Osteoblast (primary cell): ENCODE data around the gene ADGRD1. TPM values are rescaled to one million over a fixed set of nuclear protein-coding genes. Genes with fewer than 3 reads are reported as not detected.

Experiments used
- DNase-seq: peaks from one replicate; pipeline ENCODE4 v3.0.0; 2011; ENCODE audit warnings: low spot score, mixed read lengths; ENCODE audit not compliant: insufficient read length; ENCODE audit errors: missing footprints
- H2AFZ ChIP-seq: 2 replicates; pipeline ENCODE4 v1.6.0; 2011; ENCODE audit warnings: mild to moderate bottlenecking, low read length
- H3K27ac ChIP-seq: 2 replicates; pipeline ENCODE4 v1.5.1; 2011; ENCODE audit warnings: mild to moderate bottlenecking, low read depth, low read length, moderate library complexity
- H3K27me3 ChIP-seq: 2 replicates; pipeline ENCODE4 v1.6.0; 2012; ENCODE audit warnings: mild to moderate bottlenecking, control low read depth, inconsistent platforms, low read length, moderate library complexity; ENCODE audit not compliant: insufficient read depth
- H3K36me3 ChIP-seq: 2 replicates; pipeline ENCODE4 v1.5.1; 2011; ENCODE audit warnings: mild to moderate bottlenecking, low read length, control low read depth, moderate library complexity; ENCODE audit not compliant: insufficient read depth
- H3K4me1 ChIP-seq: 2 replicates; pipeline ENCODE4 v1.5.1; 2011; ENCODE audit warnings: mild to moderate bottlenecking, low read length, control low read depth, moderate library complexity; ENCODE audit not compliant: insufficient read depth
- H3K4me2 ChIP-seq: 2 replicates; pipeline ENCODE4 v1.6.0; 2011; ENCODE audit warnings: mild to moderate bottlenecking, low read length; ENCODE audit not compliant: insufficient read depth
- H3K4me3 ChIP-seq: fragments of 200-600 bp; sonication (generic); 3 replicates; pipeline ENCODE4 v1.5.1; 2012; ENCODE audit warnings: mild to moderate bottlenecking, low read length, inconsistent platforms; ENCODE audit not compliant: insufficient read depth
- H3K79me2 ChIP-seq: 2 replicates; pipeline ENCODE4 v1.6.0; 2012; ENCODE audit warnings: mild to moderate bottlenecking, low read length, control low read depth, inconsistent platforms; ENCODE audit not compliant: insufficient read depth
- H3K9me3 ChIP-seq: 2 replicates; pipeline ENCODE4 v1.5.1; 2011; ENCODE audit warnings: low read depth, low read length, control low read depth
- H4K20me1 ChIP-seq: 2 replicates; pipeline ENCODE4 v1.6.0; 2012; ENCODE audit warnings: mild to moderate bottlenecking, low read length, control low read depth; ENCODE audit not compliant: insufficient read depth
- CTCF ChIP-seq: IDR thresholded peaks from 2 replicates; pipeline ENCODE4 v1.5.1; 2011; ENCODE audit warnings: mild to moderate bottlenecking, low read depth, low read length, moderate library complexity; ENCODE audit errors: extremely low read depth
- total RNA-seq: library from RNA; depleted of rRNA; stranded (reverse); fragments of >200 nt; gene quantifications from 2 replicates; pipeline ENCODE4 v1.2.3, GENCODE V29; 2012

The ADGRD1 gene
- total RNA-seq, 1 donor: 0.72 TPM

GRCh38 chr12:131142891-131143657, 189.4 kb downstream of the ADGRD1 start:
- Histone ChIP-seq H3K36me3 (no peaks in the 10 kb centered on the region), H3K4me1 (no peaks in the 10 kb centered on the region), H3K27ac (no peak overlapping the region), H3K27me3 (no peaks in the 10 kb centered on the region), H3K9me3 (no peaks in the 10 kb centered on the region), H3K79me2 (no peaks in the 10 kb centered on the region), H3K4me3 (no peak overlapping the region), H3K4me2 (no peak overlapping the region), H4K20me1 (no peaks in the 10 kb centered on the region), H2AFZ (no peak overlapping the region)
- no peak for DNase-seq
- no peak for TF ChIP-seq CTCF

GRCh38 chr12:131146173-131146675, 192.5 kb downstream of the ADGRD1 start:
- no peak overlapping the region for H2AFZ ChIP-seq
- no peak overlapping the region for H3K4me2 ChIP-seq
- no peak for TF ChIP-seq CTCF
- H3K27ac ChIP-seq: no peak overlapping the region
- H3K36me3 ChIP-seq: no peaks in the 10 kb centered on the region
- H3K4me3 ChIP-seq: no peak overlapping the region
- H3K4me1 ChIP-seq: no peaks in the 10 kb centered on the region
- H3K79me2 ChIP-seq: no peaks in the 10 kb centered on the region
- no peaks in the 10 kb centered on the region for H3K27me3 ChIP-seq
- H3K9me3 ChIP-seq: no peaks in the 10 kb centered on the region
- no peaks in the 10 kb centered on the region for H4K20me1 ChIP-seq
- no peak for DNase-seq

DNA sequence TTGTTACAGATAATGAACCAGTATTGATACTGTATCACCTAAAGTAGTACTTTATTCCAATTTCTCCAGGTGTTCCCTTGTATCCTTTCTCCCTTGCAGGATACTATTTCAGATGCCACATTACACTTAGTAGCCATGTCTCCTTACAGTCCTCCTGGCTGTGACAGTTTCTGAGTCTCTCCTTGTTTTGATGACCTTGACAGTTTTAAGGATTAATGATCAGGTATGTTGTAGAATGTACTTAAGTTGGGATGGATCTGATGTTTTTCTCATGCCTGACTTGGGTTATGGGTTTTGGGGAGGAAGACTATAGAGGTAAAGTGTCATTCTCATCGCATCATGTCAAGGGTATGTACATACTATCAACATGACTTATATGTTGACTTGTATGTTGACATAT, 193.6 kb downstream of the ADGRD1 start:
- no peaks in the 10 kb centered on the region for H3K79me2 ChIP-seq
- H3K4me3 ChIP-seq: no peak overlapping the region
- no peak for DNase-seq
- no peaks in the 10 kb centered on the region for H3K9me3 ChIP-seq
- H3K4me1 ChIP-seq: no peaks in the 10 kb centered on the region
- TF ChIP-seq CTCF: no peak
- no peaks in the 10 kb centered on the region for H3K36me3 ChIP-seq
- no peak overlapping the region for H2AFZ ChIP-seq
- H3K27me3 ChIP-seq: no peaks in the 10 kb centered on the region
- no peak overlapping the region for H3K27ac ChIP-seq
- no peak overlapping the region for H3K4me2 ChIP-seq
- no peaks in the 10 kb centered on the region for H4K20me1 ChIP-seq

DNA sequence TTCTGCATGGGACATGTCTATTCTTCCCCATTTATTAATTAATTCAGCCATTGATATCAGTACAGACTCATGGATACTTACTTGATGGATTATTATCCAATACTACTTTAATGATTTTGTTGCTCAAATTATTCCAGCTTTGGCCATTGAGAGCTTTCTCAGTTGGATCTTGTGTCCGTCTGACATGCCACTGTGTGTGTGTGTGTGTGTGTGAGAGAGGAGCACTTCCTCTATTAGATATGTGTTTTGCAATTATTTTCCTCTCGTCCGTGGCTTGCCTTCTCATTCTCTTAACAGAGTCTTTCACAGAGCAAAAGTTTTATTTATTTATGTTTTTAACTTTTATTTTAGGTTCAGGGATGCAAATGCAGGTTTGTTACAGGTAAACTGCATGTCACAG, 194.2 kb downstream of the ADGRD1 start:
- Histone ChIP-seq H3K9me3 (no peaks in the 10 kb centered on the region), H3K4me2 (no peak overlapping the region), H3K27ac (no peak overlapping the region), H4K20me1 (no peaks in the 10 kb centered on the region), H3K27me3 (no peaks in the 10 kb centered on the region), H2AFZ (no peak overlapping the region), H3K79me2 (no peaks in the 10 kb centered on the region), H3K36me3 (no peaks in the 10 kb centered on the region), H3K4me1 (no peaks in the 10 kb centered on the region), H3K4me3 (no peak overlapping the region)
- TF ChIP-seq CTCF: no peak
- DNase-seq: no peak
